Mucosa of descending colon (tissue), 3 donors: ENCODE measurements around the gene MED29. TPM values are rescaled to one million over a fixed set of nuclear protein-coding genes. Genes with fewer than 3 reads are reported as not detected.

ENCODE experiments used
- ATAC-seq: fragments of 200-7000 bp; cut with Tn5 transposase; one replicate; pipeline ENCODE4 v1.9.1; 2020; ENCODE audit warnings: mild to moderate bottlenecking, moderate library complexity
- DNase-seq, 3 donors: peaks; one replicate each; pipeline ENCODE4 v3.0.0-alpha.2; 2020
- H3K36me3 ChIP-seq: fragments of 200-600 bp; one replicate; pipeline ENCODE4 v1.8.0; 2021; ENCODE audit warnings: low read depth, mild to moderate bottlenecking
- H3K4me1 ChIP-seq: fragments of 200-600 bp; one replicate; pipeline ENCODE4 v1.8.0; 2021; ENCODE audit warnings: low read depth, mild to moderate bottlenecking
- H3K4me3 ChIP-seq: fragments of 200-600 bp; one replicate; pipeline ENCODE4 v1.8.0; 2021; ENCODE audit warnings: mild to moderate bottlenecking
- H3K9me3 ChIP-seq: fragments of 200-600 bp; one replicate; pipeline ENCODE4 v1.8.0; 2021; ENCODE audit warnings: mild to moderate bottlenecking
- CTCF ChIP-seq: fragments of 200-600 bp; IDR thresholded peaks from one replicate; pipeline ENCODE4 v1.8.0; 2022; ENCODE audit warnings: antibody characterized with exemption, mild to moderate bottlenecking
- intact Hi-C, 2 donors: fragments of 100-400 bp; cut with DNase I in 1 of 2; cut with micrococcal nuclease in 1 of 2; formaldehyde crosslinking; loops; one replicate each; pipeline versions ENCODE4 v1.11.0 to v1.11.1; 2022; cut with DNase I, micrococcal nuclease
- total RNA-seq, 3 donors: library from RNA; stranded (reverse); fragmentation: NEBNext Ultra II Directional in 2 of 3; extraction: Animal tissue kit (Norgen Biotek cat#: 25700) in 2 of 3; gene quantifications; one replicate each; pipeline versions ENCODE4 v1.2.1 to v1.2.4, GENCODE V29; 2021 to 2023
- donor health status: DM: no; HTN: no; CAD: no; lungs with moderate emphysema.
- donor health status: DM: no; HTN: no; CAD: no.
- donor health status: DM: no; HTN: yes; CAD: no.

MED29 gene
- total RNA-seq, 3 donors from 2014 or later = 28.4 to 31.2 (median 28.8) TPM

- intact Hi-C loops = no loop called here
- DNase-seq (peak; percentile 95 to 98 (median 95)), ATAC-seq (peak; percentile 37)
- peaks cover 34% of the 10 kb centered on the region for H3K4me1 ChIP-seq
- H3K36me3 ChIP-seq = no peaks in the 10 kb centered on the region
- H3K4me3 ChIP-seq = peak overlapping the region; percentile 92
- H3K9me3 ChIP-seq = no peaks in the 10 kb centered on the region
- TF ChIP-seq CTCF = no peak
Observed at GRCh38 chr19:39409208-39410016, 18.2 kb downstream of the MED29 start.

- intact Hi-C loops = no loop called here
Observed at GRCh38 chr19:39410017-39410830, 19.0 kb downstream of the MED29 start.

GRCh38 chr19:39410831-39411080 is 19.6 kb downstream of the MED29 start:
- Histone ChIP-seq H3K4me3 (no peak overlapping the region), H3K4me1 (peaks cover 23% of the 10 kb centered on the region), H3K9me3 (no peaks in the 10 kb centered on the region), H3K36me3 (no peaks in the 10 kb centered on the region)
- DNase-seq = no peak
- intact Hi-C loops = no loop called here
- ATAC-seq = no peak
- TF ChIP-seq CTCF = no peak

More at GRCh38 chr19:39410017-39410830, 19.0 kb downstream of the MED29 start:
- Histone ChIP-seq H3K36me3 (no peaks in the 10 kb centered on the region), H3K4me3 (peak overlapping the region; percentile 92), H3K9me3 (no peaks in the 10 kb centered on the region), H3K4me1 (peaks cover 28% of the 10 kb centered on the region)
- DNase-seq = peak; percentile 75 to 90 (median 83)
- ATAC-seq = peak; percentile 15
- TF ChIP-seq CTCF = no peak

- peaks cover 23% of the 10 kb centered on the region for H3K4me1 ChIP-seq
- intact Hi-C loops = no loop called here
- DNase-seq = peak; percentile 80 to 84 (median 81)
- peak; percentile 12 for ATAC-seq
- H3K4me3 ChIP-seq = peak overlapping the region; percentile 9
- TF ChIP-seq CTCF = no peak
- no peaks in the 10 kb centered on the region for H3K36me3 ChIP-seq
- no peaks in the 10 kb centered on the region for H3K9me3 ChIP-seq
Observed at GRCh38 chr19:39411081-39411831, 20.1 kb downstream of the MED29 start.

GRCh38 chr19:39411832-39412099 is 20.6 kb downstream of the MED29 start:
- TF ChIP-seq CTCF = peak; percentile 67
- DNase-seq (peak; percentile 92 to 99 (median 93)), ATAC-seq (peak; percentile 47)
- peak overlapping the region; percentile 9 for H3K4me3 ChIP-seq
- H3K9me3 ChIP-seq = no peaks in the 10 kb centered on the region
- H3K4me1 ChIP-seq = peaks cover 23% of the 10 kb centered on the region
- intact Hi-C loops = no loop called here
- no peaks in the 10 kb centered on the region for H3K36me3 ChIP-seq
